ENCODE results near the gene CABLES1. TPM values are rescaled to one million over a fixed set of nuclear protein-coding genes. Genes with fewer than 3 reads are reported as not detected.

The CABLES1 gene
- total and polyA plus RNA-seq, 2 of the 8 experiments (the other 6 are each of a cell fraction or from before 2014, with no cell fraction given): 9.2 to 26.4 TPM

DNA sequence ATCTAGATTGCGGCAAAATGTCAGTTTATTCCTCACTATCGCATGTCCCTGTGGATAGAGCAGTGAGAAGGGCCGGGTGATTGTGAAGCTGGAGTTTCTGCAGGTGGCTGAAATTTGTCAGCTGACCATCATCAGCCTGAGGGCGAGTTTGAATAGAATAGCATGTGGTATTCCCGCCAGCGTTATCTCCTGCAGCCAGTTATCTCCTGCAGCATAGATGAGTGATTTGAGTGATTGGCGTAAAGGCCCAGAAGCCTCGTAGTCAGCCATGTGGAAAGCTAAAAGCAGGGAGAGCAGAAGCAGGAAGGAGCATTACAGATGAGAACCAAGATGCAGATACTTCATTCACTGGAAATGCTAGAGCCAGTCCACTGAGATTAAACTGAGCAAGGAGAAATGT lies 65.5 kb downstream of the CABLES1 start:
- no peaks in the 10 kb centered on the region; the same call in 1 of the 2 replicates for H3K79me1 ChIP-seq (ENCODE audit: low read depth, low read length)
- H3K18ac ChIP-seq (ENCODE audit: extremely low read depth, low read length): no peak overlapping the region
- no peak overlapping the region for H3K4me2 ChIP-seq (ENCODE audit: insufficient read depth in 1 of 2, low read depth in 2 of 2, low read length in 2 of 2)
- no peak overlapping the region for H2BK12ac ChIP-seq (ENCODE audit: low read depth, low read length)
- no peak overlapping the region for H3K4ac ChIP-seq (replicated peaks; ENCODE audit: insufficient read length, low read depth, low read length)
- no peak overlapping the region for H2BK5ac ChIP-seq (ENCODE audit: low read depth, low read length)
- no peaks in the 10 kb centered on the region for H3K27me3 ChIP-seq (replicated peaks in 1 of 4; ENCODE audit: control insufficient read depth in 3 of 4, extremely low read depth in 1 of 4, insufficient read depth in 3 of 4, low read length in 3 of 4)
- no peak overlapping the region for H3K27ac ChIP-seq (ENCODE audit: low read depth, low read length)
- no peak overlapping the region for H3K14ac ChIP-seq (ENCODE audit: insufficient read length)
- H2BK120ac ChIP-seq (replicated peaks; ENCODE audit: low read depth, low read length): no peak overlapping the region
- TF ChIP-seq CBX8 (IDR thresholded peaks at IDR 0.05; ENCODE audit: borderline replicate concordance, low read depth, low read length) (no peak), JUND (IDR thresholded peaks at IDR 0.05; ENCODE audit: low read length) (no peak), RNF2 (IDR thresholded peaks at IDR 0.05; ENCODE audit: borderline replicate concordance, low read depth, low read length, missing control alignments, poor library complexity, severe bottlenecking) (no peak), POLR2A (IDR thresholded peaks at IDR 0.05; ENCODE audit: control extremely low read depth in 1 of 2, low read depth in 2 of 2, low read length in 2 of 2) (no peak), CHD2 (IDR thresholded peaks at IDR 0.05; ENCODE audit: low read length) (no peak), TCF12 (IDR thresholded peaks at IDR 0.05; ENCODE audit: low read depth, low read length) (no peak), GABPA (IDR thresholded peaks at IDR 0.05; ENCODE audit: borderline replicate concordance, insufficient read depth, low read length) (no peak), TAF1 (IDR thresholded peaks at IDR 0.05; ENCODE audit: low read depth, low read length) (no peak), NRF1 (IDR thresholded peaks at IDR 0.05; ENCODE audit: low read depth, low read length) (no peak)
- H3K9ac ChIP-seq (replicated peaks in 1 of 4; ENCODE audit: extremely low read depth in 1 of 4, low read depth in 3 of 4, low read length in 3 of 4): no peak overlapping the region
- no peak overlapping the region for H3K23ac ChIP-seq (ENCODE audit: insufficient read length)
- H3K23me2 ChIP-seq (ENCODE audit: low read depth, low read length): 0 out of 2 replicates have a peak, but pooled peaks cover 4% of the 10 kb centered on the region
- H2AFZ ChIP-seq (ENCODE audit: low read length): no peak overlapping the region
- peaks cover 0 to 23% (median 6%) of the 10 kb centered on the region in 4 experiments; a peak in 6 of 8 replicates for H3K36me3 ChIP-seq (ENCODE audit: control insufficient read depth in 2 of 4, insufficient read depth in 4 of 4, low read length in 3 of 4)
- peaks cover 0 to 5% of the 10 kb centered on the region in 2 experiments for H4K20me1 ChIP-seq (replicated peaks in 1 of 2; ENCODE audit: control insufficient read depth in 1 of 2, insufficient read depth in 2 of 2, low read length in 2 of 2)
- no peaks in the 10 kb centered on the region for H3K79me2 ChIP-seq (ENCODE audit: control insufficient read depth in 1 of 2, insufficient read depth in 2 of 2, low read length in 2 of 2)
- DNase-seq (ENCODE audit: low read depth in 1 of 2, low spot score in 2 of 2) (no peak), FAIRE-seq (no peak)
- no peak overlapping the region for H3K4me3 ChIP-seq (ENCODE audit: extremely low read depth in 1 of 4, insufficient read depth in 2 of 4, low read depth in 3 of 4, low read length in 4 of 4)
- no peak overlapping the region for H4K8ac ChIP-seq (ENCODE audit: extremely low read depth, insufficient read depth, low read length)
- H2BK15ac ChIP-seq (ENCODE audit: low read length): no peak overlapping the region
- H3K56ac ChIP-seq (replicated peaks; ENCODE audit: insufficient read length, low read depth, low read length): no peak overlapping the region
- ChIA-PET POLR2A (ENCODE audit: partially characterized antibody) (no interaction called here), CTCF (ENCODE audit: partially characterized antibody) (interaction anchor here (0.6 to 2.0 kb wide), 10 partner anchors 14 to 257 kb away, joined by 3 to 6 read pairs (median 3); no protein-coding TSS in a partner anchor)
- WGBS, 2 experiments (ENCODE audit: extremely low coverage in 1 of 2, insufficient coverage in 1 of 2, insufficient read length in 1 of 2, insufficient replicate concordance in 2 of 2, low coverage in 1 of 2, low lambda C conversion rate in 2 of 2, missing lambda C conversion rate in 1 of 2): 93% methylated on average over 8 of the region's 8 CpGs; no CpG with 5 or more reads in 1 of the 2 experiments
- no peak overlapping the region for H4K91ac ChIP-seq (replicated peaks; ENCODE audit: insufficient read length, low read length)
- H2AK5ac ChIP-seq (ENCODE audit: low read depth, low read length): no peak overlapping the region
- H4K5ac ChIP-seq (ENCODE audit: insufficient read length, low read depth, low read length): no peak overlapping the region
- H2BK20ac ChIP-seq (ENCODE audit: low read length): no peak overlapping the region
- H3K4me1 ChIP-seq (replicated peaks in 1 of 4; ENCODE audit: control insufficient read depth in 3 of 4, insufficient read depth in 4 of 4, low read length in 3 of 4): peaks cover 3 to 9% (median 6%) of the 10 kb centered on the region in 4 experiments; a peak in 6 of 7 replicates
- H3K9me3 ChIP-seq (ENCODE audit: insufficient read depth in 2 of 2, low read depth in 1 of 2, low read length in 1 of 2): no peaks in the 10 kb centered on the region
